Neural cell (in vitro differentiated cells): ENCODE measurements around the gene MOGAT1. TPM values are rescaled to one million over a fixed set of nuclear protein-coding genes. Genes with fewer than 3 reads are reported as not detected.

Experiments used
- H2AFZ ChIP-seq: fragments of 200-600, 300-800 bp; sonication (generic), shearing (Covaris generic); 2 replicates; pipeline ENCODE4 v1.6.0; 2014; ENCODE audit warnings: low read depth, mild to moderate bottlenecking, antibody characterized with exemption, low read length, moderate library complexity
- H3F3A ChIP-seq: fragments of 200-600 bp; shearing (Covaris generic); 2 replicates; pipeline ENCODE4 v1.6.1; 2016; ENCODE audit warnings: mild to moderate bottlenecking, moderate library complexity, mixed read lengths, antibody characterized with exemption, low read length; ENCODE audit not compliant: insufficient read depth, poor library complexity, severe bottlenecking
- H3K27ac ChIP-seq: fragments of 200-600, 300-800 bp; sonication (generic), shearing (Covaris generic); 2 replicates; pipeline ENCODE4 v1.5.1; 2014; ENCODE audit warnings: mild to moderate bottlenecking, low read length, moderate library complexity
- H3K27me3 ChIP-seq: fragments of 300-800, 200-600 bp; sonication (generic), shearing (Covaris generic); 2 replicates; pipeline ENCODE4 v1.6.0; 2014; ENCODE audit warnings: mild to moderate bottlenecking, low read depth, low read length, moderate library complexity; ENCODE audit not compliant: insufficient read depth
- H3K36me3 ChIP-seq: fragments of 300-800, 200-600 bp; sonication (generic), shearing (Covaris generic); 2 replicates; pipeline ENCODE4 v1.5.1; 2014; ENCODE audit warnings: mild to moderate bottlenecking, antibody characterized with exemption, low read length, moderate library complexity; ENCODE audit not compliant: insufficient read depth
- H3K4me2 ChIP-seq: fragments of 300-800, 200-600 bp; sonication (generic), shearing (Covaris generic); 2 replicates; pipeline ENCODE4 v1.6.0; 2014; ENCODE audit warnings: mild to moderate bottlenecking, low read length
- H3K4me3 ChIP-seq: fragments of 300-800, 200-600 bp; sonication (generic), shearing (Covaris generic); 2 replicates; pipeline ENCODE4 v1.5.1; 2014; ENCODE audit warnings: mild to moderate bottlenecking, low read length, moderate library complexity
- H3K79me2 ChIP-seq: fragments of 200-600 bp; shearing (Covaris generic); replicated peaks from 2 replicates; pipeline ENCODE4 v1.6.0; 2014; ENCODE audit warnings: mild to moderate bottlenecking, low read length, moderate library complexity; ENCODE audit not compliant: insufficient read depth
- H3K9ac ChIP-seq: fragments of 300-800, 200-600 bp; sonication (generic), shearing (Covaris generic); 2 replicates; pipeline ENCODE4 v1.6.1; 2016; ENCODE audit warnings: mild to moderate bottlenecking, low read length, mixed read lengths
- H3K9me2 ChIP-seq: fragments of 200-600 bp; shearing (Covaris generic); 2 replicates; pipeline ENCODE4 v1.6.1; 2016; ENCODE audit warnings: mild to moderate bottlenecking, low read length, mixed read lengths; ENCODE audit not compliant: insufficient read depth
- H3K9me3 ChIP-seq: fragments of 200-600, 300-800 bp; sonication (generic), shearing (Covaris generic); 2 replicates; pipeline ENCODE4 v1.6.1; 2016; ENCODE audit warnings: mild to moderate bottlenecking, mixed run types, low read length, moderate library complexity, mixed read lengths
- H4K20me1 ChIP-seq: fragments of 200-600 bp; shearing (Covaris generic); 2 replicates; pipeline ENCODE4 v1.6.1; 2016; ENCODE audit warnings: mild to moderate bottlenecking, mixed run types; ENCODE audit not compliant: insufficient read depth
- CTCF ChIP-seq: fragments of 450-650 bp; IDR thresholded peaks from 2 replicates; pipeline ENCODE4 v1.5.1; 2014; ENCODE audit warnings: antibody characterized with exemption, mild to moderate bottlenecking, moderate library complexity; ENCODE audit not compliant: poor library complexity, severe bottlenecking
- EP300 ChIP-seq: fragments of 450-650 bp; conservative IDR thresholded peaks from 2 replicates; pipeline ENCODE4 v1.6.1; 2014; ENCODE audit warnings: antibody characterized with exemption, mild to moderate bottlenecking, moderate library complexity; ENCODE audit not compliant: poor library complexity, severe bottlenecking
- EZH2 ChIP-seq: fragments of 200-600, 300-800 bp; shearing (Covaris generic), sonication (generic); IDR thresholded peaks from 2 replicates; pipeline ENCODE4 v1.6.1; 2014; ENCODE audit warnings: antibody characterized with exemption, low read length, borderline replicate concordance, mild to moderate bottlenecking; ENCODE audit not compliant: insufficient read depth, poor library complexity, severe bottlenecking
- MXI1 ChIP-seq: fragments of 450-650 bp; conservative IDR thresholded peaks from 2 replicates; pipeline ENCODE4 v1.6.1; 2014; ENCODE audit warnings: antibody characterized with exemption, mild to moderate bottlenecking; ENCODE audit not compliant: poor library complexity, severe bottlenecking
- POLR2AphosphoS5 ChIP-seq: IDR thresholded peaks from 2 replicates; pipeline ENCODE4 v1.6.1; 2012
- RAD21 ChIP-seq: fragments of 450-650 bp; conservative IDR thresholded peaks from 2 replicates; pipeline ENCODE4 v1.6.1; 2014; ENCODE audit warnings: antibody characterized with exemption, mild to moderate bottlenecking, moderate library complexity
- REST ChIP-seq: IDR thresholded peaks from 2 replicates; pipeline ENCODE4 v1.6.1; 2012; ENCODE audit warnings: borderline replicate concordance
- SMC3 ChIP-seq: fragments of 450-650 bp; conservative IDR thresholded peaks from 2 replicates; pipeline ENCODE4 v1.6.1; 2014; ENCODE audit warnings: antibody characterized with exemption, mild to moderate bottlenecking, moderate library complexity; ENCODE audit not compliant: poor library complexity
- TAF1 ChIP-seq: IDR thresholded peaks from 2 replicates; pipeline ENCODE4 v1.6.1; 2012; ENCODE audit warnings: low read depth
- polyA plus RNA-seq: library from polyadenylated mRNA; depleted of rRNA; stranded (reverse); fragments of >200 nt; gene quantifications from 2 replicates; pipeline ENCODE4 v1.2.3, GENCODE V29; 2014

Gene MOGAT1
- polyA plus RNA-seq, 1 donor from 2014 or later: not detected

GRCh38 chr2:222731201-222731621 is 59.8 kb downstream of the MOGAT1 start:
- H3K27me3 ChIP-seq: no peaks in the 10 kb centered on the region
- H2AFZ ChIP-seq: no peak overlapping the region
- no peaks in the 10 kb centered on the region for H3K9me2 ChIP-seq
- no peaks in the 10 kb centered on the region for H3F3A ChIP-seq
- TF ChIP-seq EP300 (no peak), CTCF (no peak), TAF1 (no peak), POLR2AphosphoS5 (no peak), RAD21 (no peak), REST (no peak), MXI1 (no peak), EZH2 (no peak), SMC3 (no peak)
- no peak overlapping the region for H3K4me2 ChIP-seq
- H3K9ac ChIP-seq: no peak overlapping the region
- H3K36me3 ChIP-seq: no peaks in the 10 kb centered on the region
- no peaks in the 10 kb centered on the region for H3K9me3 ChIP-seq
- no peak overlapping the region for H3K4me3 ChIP-seq
- no peaks in the 10 kb centered on the region for H3K79me2 ChIP-seq
- H4K20me1 ChIP-seq: no peaks in the 10 kb centered on the region
- H3K27ac ChIP-seq: no peak overlapping the region

GRCh38 chr2:222732489-222733178 is 61.2 kb downstream of the MOGAT1 start:
- Histone ChIP-seq H4K20me1 (no peaks in the 10 kb centered on the region), H3F3A (no peaks in the 10 kb centered on the region), H3K79me2 (no peaks in the 10 kb centered on the region), H2AFZ (no peak overlapping the region), H3K36me3 (no peaks in the 10 kb centered on the region), H3K9me2 (no peaks in the 10 kb centered on the region), H3K9me3 (no peaks in the 10 kb centered on the region), H3K27me3 (no peaks in the 10 kb centered on the region), H3K4me2 (no peak overlapping the region), H3K4me3 (no peak overlapping the region), H3K27ac (no peak overlapping the region), H3K9ac (no peak overlapping the region)
- TF ChIP-seq SMC3 (no peak), REST (no peak), EP300 (no peak), MXI1 (no peak), TAF1 (no peak), CTCF (no peak), EZH2 (no peak), POLR2AphosphoS5 (no peak), RAD21 (no peak)
